ENCODE results near the gene MPDU1. TPM values are rescaled to one million over a fixed set of nuclear protein-coding genes. Genes with fewer than 3 reads are reported as not detected.
A peak's percentile ranks its signal among the peaks of the same experiment; 100 is the strongest.

The MPDU1 gene
- total RNA-seq, 1 donor from 2014 or later, result 60.2 TPM

DNA sequence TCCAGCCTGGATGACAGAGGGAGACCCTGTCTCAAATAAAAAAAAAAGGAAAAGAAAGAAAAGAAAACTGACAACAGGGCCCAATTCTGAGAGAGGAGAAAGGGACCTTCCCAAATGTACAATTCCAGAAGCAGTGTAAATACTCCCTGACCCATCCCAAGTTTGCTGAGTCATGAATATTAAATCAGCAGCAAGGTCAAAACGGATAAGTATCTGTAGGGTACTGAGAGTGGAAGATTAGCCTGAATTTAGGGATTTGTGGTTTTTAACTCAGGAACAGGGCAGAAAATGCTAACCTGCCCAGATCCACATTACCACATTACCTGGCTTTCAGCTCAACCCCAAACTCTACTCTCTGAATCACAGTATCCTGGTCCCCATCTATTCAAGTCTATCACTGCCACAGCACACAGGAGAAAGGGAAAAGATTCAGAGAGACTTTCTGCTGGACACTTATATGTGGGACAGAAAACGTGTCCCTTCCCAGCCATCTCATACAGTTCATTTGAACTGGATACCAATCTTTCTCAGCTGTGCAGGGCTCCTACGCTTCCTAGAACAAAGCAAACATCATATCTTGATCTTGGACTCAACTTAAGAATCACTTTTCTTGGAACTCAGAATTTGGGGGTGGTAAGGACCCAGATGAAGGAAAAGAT is 28.1 kb downstream of the MPDU1 start:
- peaks cover 11% of the 10 kb centered on the region for H3K27me3 Mint-ChIP-seq (ENCODE audit: unreplicated experiment)
- peaks cover 8% of the 10 kb centered on the region for H3K9me3 Mint-ChIP-seq (ENCODE audit: unreplicated experiment)
- H3K4me1 Mint-ChIP-seq (ENCODE audit: low read depth, unreplicated experiment), result peaks cover 15% of the 10 kb centered on the region
- no peaks in the 10 kb centered on the region for H3K36me3 Mint-ChIP-seq (ENCODE audit: unreplicated experiment)
- no peak for DNase-seq
- H3K27ac Mint-ChIP-seq (ENCODE audit: unreplicated experiment), result no peak overlapping the region
- H3K4me3 Mint-ChIP-seq (ENCODE audit: unreplicated experiment), result peak overlapping the region; percentile 78
- TF ChIP-seq, protein P1, sequence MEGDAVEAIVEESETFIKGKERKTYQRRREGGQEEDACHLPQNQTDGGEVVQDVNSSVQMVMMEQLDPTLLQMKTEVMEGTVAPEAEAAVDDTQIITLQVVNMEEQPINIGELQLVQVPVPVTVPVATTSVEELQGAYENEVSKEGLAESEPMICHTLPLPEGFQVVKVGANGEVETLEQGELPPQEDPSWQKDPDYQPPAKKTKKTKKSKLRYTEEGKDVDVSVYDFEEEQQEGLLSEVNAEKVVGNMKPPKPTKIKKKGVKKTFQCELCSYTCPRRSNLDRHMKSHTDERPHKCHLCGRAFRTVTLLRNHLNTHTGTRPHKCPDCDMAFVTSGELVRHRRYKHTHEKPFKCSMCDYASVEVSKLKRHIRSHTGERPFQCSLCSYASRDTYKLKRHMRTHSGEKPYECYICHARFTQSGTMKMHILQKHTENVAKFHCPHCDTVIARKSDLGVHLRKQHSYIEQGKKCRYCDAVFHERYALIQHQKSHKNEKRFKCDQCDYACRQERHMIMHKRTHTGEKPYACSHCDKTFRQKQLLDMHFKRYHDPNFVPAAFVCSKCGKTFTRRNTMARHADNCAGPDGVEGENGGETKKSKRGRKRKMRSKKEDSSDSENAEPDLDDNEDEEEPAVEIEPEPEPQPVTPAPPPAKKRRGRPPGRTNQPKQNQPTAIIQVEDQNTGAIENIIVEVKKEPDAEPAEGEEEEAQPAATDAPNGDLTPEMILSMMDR (IDR thresholded peaks at IDR 0.05; ENCODE audit: partially characterized antibody, unreplicated experiment), result no peak

DNA sequence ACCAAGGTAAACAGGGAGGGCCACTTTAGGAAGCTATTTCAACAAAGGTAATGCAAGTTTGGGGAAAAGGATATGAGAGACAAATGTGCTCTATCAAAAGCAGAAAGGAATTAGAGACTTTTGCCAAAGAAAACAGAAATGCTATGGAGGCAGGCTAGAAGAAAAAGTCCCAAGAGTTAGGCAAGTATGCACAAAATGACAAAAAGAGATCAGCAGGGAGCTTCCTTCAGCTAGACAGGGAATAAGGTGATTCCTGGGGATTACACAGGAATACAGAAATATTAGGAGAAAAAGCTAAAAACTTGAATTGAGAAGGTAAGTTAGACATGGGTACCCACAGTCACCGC is 28.6 kb downstream of the MPDU1 start:
- DNase-seq, result no peak
- no peaks in the 10 kb centered on the region for H3K36me3 Mint-ChIP-seq (ENCODE audit: unreplicated experiment)
- TF ChIP-seq, protein P1 (IDR thresholded peaks at IDR 0.05; ENCODE audit: partially characterized antibody, unreplicated experiment), result no peak
- peaks cover 8% of the 10 kb centered on the region for H3K9me3 Mint-ChIP-seq (ENCODE audit: unreplicated experiment)
- no peak overlapping the region for H3K27ac Mint-ChIP-seq (ENCODE audit: unreplicated experiment)
- H3K27me3 Mint-ChIP-seq (ENCODE audit: unreplicated experiment), result peaks cover 11% of the 10 kb centered on the region
- H3K4me3 Mint-ChIP-seq (ENCODE audit: unreplicated experiment), result peak overlapping the region; percentile 78
- H3K4me1 Mint-ChIP-seq (ENCODE audit: low read depth, unreplicated experiment), result peaks cover 15% of the 10 kb centered on the region

DNA sequence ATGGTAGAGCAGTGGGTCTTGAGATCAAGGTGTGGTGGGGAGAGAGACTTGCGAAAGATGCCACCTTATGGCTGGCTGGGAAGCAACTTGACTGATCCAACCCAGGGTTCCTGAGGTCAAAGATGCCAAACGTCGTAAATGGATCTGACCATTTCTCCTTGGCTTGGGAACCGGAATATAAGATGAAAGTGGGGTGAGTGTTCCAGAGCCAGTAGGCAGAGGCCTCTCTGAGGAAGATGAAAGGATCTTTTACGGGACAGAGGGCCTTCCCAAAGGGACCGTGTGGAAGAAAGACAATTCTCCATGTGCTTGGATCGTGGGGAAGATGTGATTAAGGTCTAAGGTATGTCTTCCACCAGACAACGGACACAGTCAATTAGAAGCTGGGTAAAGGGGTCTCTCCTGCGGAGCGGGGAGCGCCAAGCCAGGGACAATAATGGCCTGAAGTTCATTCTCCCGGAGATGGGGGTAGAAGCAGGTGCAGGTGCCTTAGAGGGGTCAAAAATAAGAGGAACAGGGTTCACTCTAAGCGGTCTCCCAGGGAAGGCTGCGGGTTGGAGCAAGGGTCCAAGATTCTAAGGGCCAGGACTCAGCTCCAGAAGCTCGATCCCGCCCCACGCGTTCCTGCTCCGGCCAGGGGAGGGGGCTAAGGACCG is 30.2 kb downstream of the MPDU1 start:
- Mint-ChIP-seq H3K27me3 (ENCODE audit: unreplicated experiment) (peaks cover 11% of the 10 kb centered on the region), H3K4me3 (ENCODE audit: unreplicated experiment) (peak overlapping the region; percentile 92), H3K4me1 (ENCODE audit: low read depth, unreplicated experiment) (peaks cover 15% of the 10 kb centered on the region), H3K9me3 (ENCODE audit: unreplicated experiment) (peaks cover 8% of the 10 kb centered on the region), H3K36me3 (ENCODE audit: unreplicated experiment) (no peaks in the 10 kb centered on the region), H3K27ac (ENCODE audit: unreplicated experiment) (peak overlapping the region; percentile 90)
- DNase-seq, result no peak
- TF ChIP-seq, protein P1 (IDR thresholded peaks at IDR 0.05; ENCODE audit: partially characterized antibody, unreplicated experiment), result no peak

DNA sequence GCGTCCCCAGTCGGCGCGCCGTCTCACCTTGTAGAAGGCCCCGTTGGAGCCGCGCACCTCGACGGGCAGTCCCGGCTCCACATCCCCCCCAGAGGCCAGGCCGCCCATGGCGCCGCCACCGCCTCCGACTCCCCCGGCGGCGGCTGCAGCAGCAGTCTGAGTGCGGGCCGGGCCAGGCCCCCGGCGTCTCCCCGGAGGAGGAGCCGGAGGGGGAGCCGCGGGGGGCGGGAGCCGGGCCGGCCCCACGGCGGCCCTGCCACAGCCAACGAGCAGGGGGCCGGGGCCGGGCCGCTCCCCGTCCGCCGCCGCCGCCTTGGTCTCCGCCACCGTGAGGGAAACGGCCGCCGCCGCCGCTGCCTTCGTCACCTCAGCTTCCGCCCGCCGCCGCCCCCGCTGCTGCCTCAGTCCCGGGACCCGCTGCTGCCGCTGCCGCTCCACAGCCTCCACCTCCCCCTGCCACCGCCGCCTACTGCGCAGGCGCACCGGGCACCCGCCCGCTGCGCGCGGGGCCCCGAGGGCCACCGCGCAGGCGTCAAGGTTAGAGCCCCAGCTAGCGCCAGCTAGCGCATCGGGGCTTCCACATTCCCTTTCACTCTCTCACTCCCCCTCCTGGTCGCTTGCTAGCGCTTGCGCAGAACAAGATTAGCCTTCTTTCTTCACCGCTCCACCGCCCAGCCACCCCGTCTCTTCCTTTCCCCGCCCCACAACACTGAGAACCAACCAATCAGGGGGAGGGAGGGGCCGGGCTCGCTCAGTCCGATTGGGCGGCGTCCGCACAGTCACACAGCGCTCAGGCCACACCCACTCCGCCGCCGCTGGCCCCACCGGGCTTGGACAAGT is 31.0 kb downstream of the MPDU1 start, which contains the start of gene FXR2:
Gene FXR2, minus strand, starts transcription at position 473 of the 840 bp plus-strand sequence. Its CDS starts 365 bp downstream, at position 108.
- H3K9me3 Mint-ChIP-seq (ENCODE audit: unreplicated experiment), result peaks cover 8% of the 10 kb centered on the region

More for the DNA sequence above, 31.0 kb downstream of the MPDU1 start, which contains the start of gene FXR2:
- Mint-ChIP-seq H3K36me3 (ENCODE audit: unreplicated experiment) (no peaks in the 10 kb centered on the region), H3K4me1 (ENCODE audit: low read depth, unreplicated experiment) (peaks cover 15% of the 10 kb centered on the region), H3K27ac (ENCODE audit: unreplicated experiment) (peak within 1 kb of the TSS; percentile 90), H3K4me3 (ENCODE audit: unreplicated experiment) (peak within 1 kb of the TSS; percentile 92), H3K27me3 (ENCODE audit: unreplicated experiment) (peaks cover 11% of the 10 kb centered on the region)
- TF ChIP-seq, protein P1 (IDR thresholded peaks at IDR 0.05; ENCODE audit: partially characterized antibody, unreplicated experiment), result peak; percentile 76
- DNase-seq, result peak; percentile 100

All from glutamatergic neuron (in vitro differentiated cells).